Left renal cortex interstitium (tissue), 4 donors: ENCODE results near the gene KCNH1. TPM values are rescaled to one million over a fixed set of nuclear protein-coding genes. Genes with fewer than 3 reads are reported as not detected.

Experiments used
- DNase-seq, 4 donors: peaks; one replicate each; pipeline ENCODE4 v3.0.0-alpha.2; 2013; ENCODE audit warnings: low read depth in 4 of 4, low spot score in 2 of 4, missing footprints in 1 of 4
- polyA plus RNA-seq, 4 donors: library from polyadenylated mRNA; unstranded; fragments of 120-200 nt; gene quantifications; one replicate each; pipeline ENCODE4 v1.2.1, GENCODE V29; 2013; ENCODE audit not compliant: insufficient read length in 4 of 4

KCNH1 gene
- polyA plus RNA-seq, 4 donors: 0.24 to 0.33 (median 0.31) TPM

- no peak for DNase-seq
Observed at GRCh38 chr1:210883821-210884220, 250.1 kb downstream of the KCNH1 start.

GRCh38 chr1:210882414-210883221 lies 251.3 kb downstream of the KCNH1 start:
- no peak for DNase-seq

GRCh38 chr1:210878564-210878963 lies 255.4 kb downstream of the KCNH1 start:
- no peak for DNase-seq

- DNase-seq: no peak
Observed at GRCh38 chr1:210876275-210876674, 257.7 kb downstream of the KCNH1 start.

- DNase-seq: no peak
Observed at GRCh38 chr1:210866532-210866931, 267.4 kb downstream of the KCNH1 start.

GRCh38 chr1:210857705-210858104 lies 276.2 kb downstream of the KCNH1 start:
- DNase-seq: no peak

GRCh38 chr1:210857146-210857663 lies 276.7 kb downstream of the KCNH1 start:
- DNase-seq: no peak

- DNase-seq: no peak
Observed at GRCh38 chr1:210855440-210855839, 278.5 kb downstream of the KCNH1 start.

- DNase-seq: no peak
Observed at GRCh38 chr1:210853276-210853675, 280.7 kb downstream of the KCNH1 start.

GRCh38 chr1:210850556-210850955 lies 283.4 kb downstream of the KCNH1 start:
- no peak for DNase-seq

- DNase-seq: no peak
Observed at GRCh38 chr1:210848474-210848873, 285.5 kb downstream of the KCNH1 start.

GRCh38 chr1:210841926-210842625 lies 291.9 kb downstream of the KCNH1 start:
- DNase-seq: no peak

GRCh38 chr1:210830034-210831028 lies 303.6 kb downstream of the KCNH1 start:
- no peak for DNase-seq

- no peak for DNase-seq
Observed at GRCh38 chr1:210828996-210829596, 304.9 kb downstream of the KCNH1 start.

- DNase-seq: no peak
Observed at GRCh38 chr1:210827481-210827880, 306.5 kb downstream of the KCNH1 start.

GRCh38 chr1:210826686-210827085 lies 307.3 kb downstream of the KCNH1 start:
- no peak for DNase-seq

GRCh38 chr1:210822932-210823331 lies 311.0 kb downstream of the KCNH1 start:
- no peak for DNase-seq

GRCh38 chr1:210822241-210822640 lies 311.7 kb downstream of the KCNH1 start:
- DNase-seq: no peak

GRCh38 chr1:210821615-210822014 lies 312.3 kb downstream of the KCNH1 start:
- no peak for DNase-seq

- no peak for DNase-seq
Observed at GRCh38 chr1:210819266-210819665, 314.7 kb downstream of the KCNH1 start.
